Neural crest cell (in vitro differentiated cells): ENCODE data around the gene OPN5. TPM values are rescaled to one million over a fixed set of nuclear protein-coding genes. Genes with fewer than 3 reads are reported as not detected.
A peak's percentile ranks its signal among the peaks of the same experiment; 100 is the strongest.

Experiments
- DNase-seq: peaks from one replicate; pipeline ENCODE4 v3.0.0; 2021; ENCODE audit warnings: low read depth, mixed read lengths, low spot score
- H3K27ac Mint-ChIP-seq: one replicate; pipeline ENCODE4 v1.8.0; 2021; ENCODE audit warnings: mild to moderate bottlenecking, mixed read lengths; ENCODE audit not compliant: unreplicated experiment
- H3K27me3 Mint-ChIP-seq: 2 replicates; pipeline ENCODE4 v1.8.0; 2021; ENCODE audit warnings: low read depth, mild to moderate bottlenecking, mixed read lengths
- H3K36me3 Mint-ChIP-seq: 2 replicates; pipeline ENCODE4 v1.8.0; 2021; ENCODE audit warnings: low read depth, mild to moderate bottlenecking, mixed read lengths
- H3K4me1 Mint-ChIP-seq: 2 replicates; pipeline ENCODE4 v1.8.0; 2021; ENCODE audit warnings: mixed read lengths
- H3K4me3 Mint-ChIP-seq: one replicate; pipeline ENCODE4 v1.8.0; 2021; ENCODE audit warnings: mild to moderate bottlenecking, mixed read lengths
- H3K9me3 Mint-ChIP-seq: 2 replicates; pipeline ENCODE4 v1.8.0; 2021; ENCODE audit warnings: mixed read lengths
- long read RNA-seq: library from polyadenylated mRNA; unstranded; transcript quantifications from one replicate; pipeline ENCODE4 v2.0.0, GENCODE V29; 2020
- total RNA-seq: library from RNA; stranded (reverse); gene quantifications from 2 replicates; pipeline ENCODE4 v1.2.1, GENCODE V29; 2021
- TF ChIP-seq, protein P1 (sequence below): fragments of 200-600 bp; sonication (generic); conservative IDR thresholded peaks from 2 replicates; pipeline ENCODE4 v1.5.0; 2021; ENCODE audit warnings: antibody characterized with exemption, mild to moderate bottlenecking

Gene OPN5, protein sequence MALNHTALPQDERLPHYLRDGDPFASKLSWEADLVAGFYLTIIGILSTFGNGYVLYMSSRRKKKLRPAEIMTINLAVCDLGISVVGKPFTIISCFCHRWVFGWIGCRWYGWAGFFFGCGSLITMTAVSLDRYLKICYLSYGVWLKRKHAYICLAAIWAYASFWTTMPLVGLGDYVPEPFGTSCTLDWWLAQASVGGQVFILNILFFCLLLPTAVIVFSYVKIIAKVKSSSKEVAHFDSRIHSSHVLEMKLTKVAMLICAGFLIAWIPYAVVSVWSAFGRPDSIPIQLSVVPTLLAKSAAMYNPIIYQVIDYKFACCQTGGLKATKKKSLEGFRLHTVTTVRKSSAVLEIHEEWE
- not detected in 2 replicates for total RNA-seq
- long read RNA-seq = 0 reads

- Mint-ChIP-seq H3K27ac (no peak within 1 kb of the TSS), H3K9me3 (no peaks in the 10 kb centered on the region), H3K27me3 (peaks cover 23% of the 10 kb centered on the region), H3K4me3 (no peak within 1 kb of the TSS), H3K4me1 (peaks cover 9% of the 10 kb centered on the region), H3K36me3 (no peaks in the 10 kb centered on the region)
- TF ChIP-seq, protein P1, sequence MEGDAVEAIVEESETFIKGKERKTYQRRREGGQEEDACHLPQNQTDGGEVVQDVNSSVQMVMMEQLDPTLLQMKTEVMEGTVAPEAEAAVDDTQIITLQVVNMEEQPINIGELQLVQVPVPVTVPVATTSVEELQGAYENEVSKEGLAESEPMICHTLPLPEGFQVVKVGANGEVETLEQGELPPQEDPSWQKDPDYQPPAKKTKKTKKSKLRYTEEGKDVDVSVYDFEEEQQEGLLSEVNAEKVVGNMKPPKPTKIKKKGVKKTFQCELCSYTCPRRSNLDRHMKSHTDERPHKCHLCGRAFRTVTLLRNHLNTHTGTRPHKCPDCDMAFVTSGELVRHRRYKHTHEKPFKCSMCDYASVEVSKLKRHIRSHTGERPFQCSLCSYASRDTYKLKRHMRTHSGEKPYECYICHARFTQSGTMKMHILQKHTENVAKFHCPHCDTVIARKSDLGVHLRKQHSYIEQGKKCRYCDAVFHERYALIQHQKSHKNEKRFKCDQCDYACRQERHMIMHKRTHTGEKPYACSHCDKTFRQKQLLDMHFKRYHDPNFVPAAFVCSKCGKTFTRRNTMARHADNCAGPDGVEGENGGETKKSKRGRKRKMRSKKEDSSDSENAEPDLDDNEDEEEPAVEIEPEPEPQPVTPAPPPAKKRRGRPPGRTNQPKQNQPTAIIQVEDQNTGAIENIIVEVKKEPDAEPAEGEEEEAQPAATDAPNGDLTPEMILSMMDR = no peak
- DNase-seq = no peak
Measured at GRCh38 chr6:47781732-47782131, at the start of gene OPN5. Gene OPN5 (plus strand): TSS chr6:47782032. CDS start chr6:47782067, 35 bp downstream.

GRCh38 chr6:47733879-47734558 lies 47.8 kb upstream of the OPN5 start:
- no peak overlapping the region for H3K27ac Mint-ChIP-seq
- H3K9me3 Mint-ChIP-seq = no peaks in the 10 kb centered on the region
- H3K4me1 Mint-ChIP-seq = peaks cover 4% of the 10 kb centered on the region
- no peaks in the 10 kb centered on the region for H3K27me3 Mint-ChIP-seq
- TF ChIP-seq, protein P1 = peak; percentile 67
- no peaks in the 10 kb centered on the region for H3K36me3 Mint-ChIP-seq
- H3K4me3 Mint-ChIP-seq = no peak overlapping the region
- DNase-seq = no peak

DNA sequence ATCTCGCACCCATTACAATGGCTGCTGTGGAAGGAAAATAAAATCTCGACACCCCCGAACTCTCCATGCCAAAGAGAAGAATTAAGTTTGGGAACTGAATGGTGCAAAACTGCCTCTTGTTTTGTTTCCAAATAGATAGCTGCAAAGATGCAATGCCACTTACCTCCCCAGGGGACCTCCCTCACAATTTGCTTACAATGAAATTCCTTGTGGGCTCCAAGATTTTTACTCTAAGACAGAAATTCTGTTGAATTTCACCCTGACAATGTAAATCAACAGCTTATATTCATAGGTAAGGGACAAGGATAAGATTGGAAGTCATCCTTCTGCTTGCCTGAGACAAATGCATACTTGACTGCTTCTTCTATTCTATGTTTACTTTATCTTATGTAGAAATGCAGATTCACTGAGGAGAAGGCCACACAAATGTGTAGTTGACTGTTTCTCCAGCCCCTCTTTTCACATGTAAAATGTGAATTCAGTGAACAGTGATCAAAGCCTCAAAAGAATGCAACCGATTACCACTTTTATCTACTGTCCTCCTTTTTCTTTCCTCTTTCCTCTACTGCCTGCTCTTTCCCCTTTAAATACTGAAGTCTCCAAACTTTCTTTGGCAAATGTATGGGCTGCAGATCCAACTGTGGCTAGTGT lies 46.9 kb upstream of the OPN5 start:
- Mint-ChIP-seq H3K4me1 (peaks cover 4% of the 10 kb centered on the region), H3K4me3 (no peak overlapping the region), H3K36me3 (no peaks in the 10 kb centered on the region), H3K9me3 (no peaks in the 10 kb centered on the region), H3K27ac (no peak overlapping the region), H3K27me3 (no peaks in the 10 kb centered on the region)
- DNase-seq = no peak
- TF ChIP-seq, protein P1 = no peak

DNA sequence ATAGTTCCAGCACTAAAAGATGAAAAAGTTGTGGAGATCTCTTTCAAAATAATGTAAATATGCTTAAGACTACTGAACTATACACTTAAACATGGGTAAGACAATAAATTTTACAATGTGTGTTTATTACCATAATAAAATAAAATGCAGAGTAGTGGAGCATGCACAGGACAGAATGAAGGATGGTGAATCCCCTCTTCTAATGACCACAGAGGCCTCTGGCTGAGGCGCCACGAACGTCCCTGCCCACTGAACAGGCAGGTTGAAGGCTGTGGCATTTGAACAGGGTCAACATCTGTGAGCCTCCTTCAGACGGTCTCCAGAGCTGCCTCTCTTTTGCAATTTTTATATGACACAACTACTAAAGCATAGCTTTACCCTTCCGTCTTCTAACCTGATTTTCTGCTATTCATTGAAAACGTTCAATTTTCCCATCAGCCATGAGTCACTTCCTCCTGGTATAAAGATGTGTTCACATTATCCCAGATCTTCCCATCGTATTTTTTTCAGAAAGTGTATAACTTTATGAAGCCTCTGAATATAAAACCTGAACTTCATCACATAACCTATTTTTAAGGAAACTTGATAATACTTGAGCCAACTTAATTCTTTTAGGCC lies 45.6 kb upstream of the OPN5 start:
- no peaks in the 10 kb centered on the region for H3K9me3 Mint-ChIP-seq
- no peaks in the 10 kb centered on the region for H3K27me3 Mint-ChIP-seq
- TF ChIP-seq, protein P1 = no peak
- H3K27ac Mint-ChIP-seq = no peak overlapping the region
- DNase-seq = no peak
- H3K36me3 Mint-ChIP-seq = no peaks in the 10 kb centered on the region
- no peak overlapping the region for H3K4me3 Mint-ChIP-seq
- peaks cover 4% of the 10 kb centered on the region for H3K4me1 Mint-ChIP-seq

- no peak for DNase-seq
- Mint-ChIP-seq H3K36me3 (no peaks in the 10 kb centered on the region), H3K4me3 (no peak overlapping the region), H3K4me1 (peaks cover 4% of the 10 kb centered on the region), H3K27ac (no peak overlapping the region), H3K9me3 (no peaks in the 10 kb centered on the region), H3K27me3 (no peaks in the 10 kb centered on the region)
- TF ChIP-seq, protein P1 = no peak
Measured at GRCh38 chr6:47737406-47737805, 44.4 kb upstream of the OPN5 start.
